Globus pallidus (tissue), 1 donor: ENCODE data around the gene CD248.

Source experiments
- DNase-seq: peaks from one replicate; pipeline ENCODE4 v3.0.0-alpha.2; 2015; ENCODE audit warnings: low spot score

CD248 gene

GRCh38 chr11:66341502-66342126, 24.8 kb upstream of the CD248 start:
- no peak for DNase-seq

DNA sequence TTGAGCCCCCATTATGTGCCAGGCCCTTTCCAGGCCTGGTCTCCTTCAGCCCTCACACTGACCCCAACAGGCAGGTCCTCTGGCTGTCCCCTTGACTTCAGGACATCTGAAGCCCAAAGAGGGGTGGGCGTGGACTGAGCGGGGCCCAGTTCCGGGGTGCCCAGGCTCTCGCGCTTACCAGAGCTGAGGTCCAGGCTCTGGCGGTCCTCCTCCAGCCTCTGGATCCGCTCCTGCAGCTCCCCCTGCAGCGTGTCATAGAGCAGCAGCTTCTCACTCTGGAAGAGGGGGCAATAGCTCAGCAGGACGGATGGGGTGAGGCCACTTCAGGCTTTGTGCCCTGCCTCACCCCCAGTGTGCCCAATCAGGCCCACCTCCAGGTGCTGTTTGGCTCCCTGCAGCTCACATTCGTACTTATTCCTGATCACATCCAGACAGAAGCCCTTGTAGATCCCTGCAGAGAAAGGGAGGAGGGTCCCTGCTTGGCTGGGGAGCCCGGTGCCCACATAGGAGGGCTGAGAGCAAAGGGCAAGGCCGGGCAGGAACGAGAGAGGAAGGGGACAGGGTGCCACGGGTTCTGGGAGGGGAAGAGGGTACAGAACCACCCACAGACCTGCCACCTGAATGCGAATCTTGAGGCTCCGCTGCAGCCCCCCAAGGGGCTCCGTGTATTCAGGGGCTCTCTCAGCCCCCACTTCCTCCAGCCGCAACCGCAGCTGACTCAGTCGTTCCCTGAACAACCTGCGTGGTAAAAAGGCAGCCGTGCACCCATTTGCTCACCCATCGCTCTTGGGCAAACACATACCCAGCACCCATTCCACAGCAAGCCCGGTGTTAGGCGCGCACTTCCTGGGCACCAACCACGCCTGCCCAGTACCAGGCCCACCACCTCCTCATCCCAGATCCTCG, 24.0 kb upstream of the CD248 start:
- DNase-seq: no peak

DNA sequence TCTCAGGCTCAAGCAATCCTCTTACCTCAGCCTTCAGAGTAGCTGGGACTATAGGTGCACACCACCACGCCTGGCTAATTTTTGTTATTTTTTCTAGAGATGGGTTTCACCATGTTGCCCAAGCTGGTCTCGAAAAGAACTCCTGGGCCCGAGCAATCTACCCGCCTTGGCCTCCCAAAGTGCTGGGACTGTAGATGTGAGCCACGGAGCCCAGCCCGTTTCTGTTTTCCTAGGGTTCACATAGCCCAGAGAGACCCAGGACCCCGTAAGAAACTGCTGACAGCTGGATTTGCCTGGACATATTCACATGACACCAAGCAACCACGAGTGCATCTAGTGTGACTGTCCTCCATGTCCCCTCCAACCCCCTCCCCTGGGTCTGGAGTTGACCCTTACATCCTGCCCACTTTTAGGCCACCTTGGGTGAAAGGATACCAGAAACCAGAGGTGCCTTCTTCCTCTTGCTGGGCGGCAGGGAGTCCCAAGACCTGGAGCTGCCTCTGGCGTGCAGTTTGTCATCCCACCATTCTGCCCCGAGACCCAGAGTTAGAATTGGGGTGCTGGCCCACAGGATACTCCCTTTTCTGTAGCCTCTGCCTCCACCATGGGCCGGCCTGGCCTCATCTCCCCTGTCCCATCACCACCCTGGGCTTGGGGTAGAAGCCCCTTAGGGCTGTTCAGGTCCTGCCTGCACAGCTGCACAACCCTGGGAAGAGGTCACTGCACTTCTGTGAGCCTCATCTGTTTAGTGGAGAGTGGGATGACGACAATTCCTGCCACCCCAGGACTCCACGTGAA, 23.0 kb upstream of the CD248 start:
- DNase-seq: no peak

GRCh38 chr11:66339162-66339675, 22.4 kb upstream of the CD248 start:
- DNase-seq: no peak

DNA sequence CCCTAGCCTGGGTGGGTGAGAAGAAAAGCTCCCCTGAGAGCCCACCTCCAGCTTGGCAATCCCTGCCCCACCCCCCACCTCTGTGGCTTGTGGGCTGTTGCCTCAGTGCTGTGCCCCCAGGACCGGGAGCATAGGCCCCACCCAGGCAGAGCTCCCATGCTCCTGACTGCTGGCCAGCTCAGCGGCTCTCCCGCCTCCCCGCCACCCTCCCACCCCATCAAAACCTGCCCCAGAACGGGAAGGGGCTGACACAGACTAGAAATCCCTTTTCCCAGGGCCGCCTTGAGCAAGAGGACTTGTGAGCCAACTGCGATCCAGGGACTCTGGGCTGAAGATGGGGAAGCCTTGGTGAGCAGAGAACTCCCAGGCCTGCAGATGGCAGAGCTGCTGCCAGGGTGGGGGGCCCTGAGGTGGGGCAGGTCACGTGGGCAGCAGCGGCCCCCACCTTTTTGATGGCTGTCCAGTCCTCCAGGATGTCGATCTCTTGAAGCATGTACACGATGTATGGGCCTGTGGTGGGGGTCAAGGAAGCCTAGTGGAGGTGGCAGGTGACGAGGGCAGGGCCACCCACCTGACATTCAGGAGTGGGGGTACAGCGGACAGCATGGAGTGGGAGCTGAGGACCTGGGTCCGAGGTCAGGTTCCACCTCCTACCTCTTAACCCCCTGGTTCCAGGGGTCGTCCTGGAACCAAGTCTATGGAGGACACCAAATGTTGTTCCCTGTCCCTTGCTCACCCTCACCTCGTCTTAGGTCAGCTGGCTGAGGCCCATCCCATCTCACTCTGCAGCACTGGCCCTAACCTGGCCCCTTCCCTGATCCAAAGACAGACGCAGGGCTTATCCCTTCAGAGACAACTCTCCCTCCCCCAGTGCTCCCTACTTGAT, 21.7 kb upstream of the CD248 start:
- no peak for DNase-seq

DNA sequence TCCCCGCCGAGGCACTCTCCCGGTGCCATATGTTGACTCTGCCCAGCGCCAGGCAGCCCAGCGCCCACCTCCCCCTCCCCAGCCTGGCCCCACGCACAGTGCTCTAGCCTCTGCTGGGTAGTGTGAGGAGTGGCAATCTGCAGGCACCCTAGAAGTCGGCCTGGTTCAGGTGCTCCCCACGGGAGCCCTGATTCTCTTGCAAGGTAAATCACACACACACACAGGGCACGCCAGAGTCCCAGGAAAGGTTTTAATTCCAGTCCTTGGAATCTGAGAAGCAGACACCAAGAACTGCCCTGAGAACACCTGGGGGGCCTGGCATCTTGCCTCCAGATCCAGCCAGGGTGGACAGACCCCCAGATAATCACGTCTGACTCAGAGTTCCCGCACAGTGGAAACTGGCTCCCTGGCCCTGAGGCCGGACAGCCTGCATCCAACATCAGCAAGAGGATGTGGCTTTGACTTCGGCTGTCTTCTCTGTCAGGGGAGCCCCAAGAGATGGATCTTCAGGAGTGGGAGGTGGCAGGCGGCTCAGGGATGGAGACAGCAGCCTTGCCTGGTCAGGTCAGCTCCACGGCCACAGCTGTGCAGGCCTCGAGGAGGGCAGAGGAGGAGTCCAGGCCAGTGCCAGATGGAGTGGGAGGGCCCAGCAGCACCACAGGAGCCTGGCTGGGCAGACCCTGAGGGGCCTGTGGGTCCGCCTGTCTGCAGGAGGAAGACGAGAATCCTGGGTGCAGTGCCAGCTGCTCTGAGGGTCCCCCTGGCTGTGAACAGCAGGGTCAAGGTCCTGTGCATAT, 20.5 kb upstream of the CD248 start:
- no peak for DNase-seq

DNA sequence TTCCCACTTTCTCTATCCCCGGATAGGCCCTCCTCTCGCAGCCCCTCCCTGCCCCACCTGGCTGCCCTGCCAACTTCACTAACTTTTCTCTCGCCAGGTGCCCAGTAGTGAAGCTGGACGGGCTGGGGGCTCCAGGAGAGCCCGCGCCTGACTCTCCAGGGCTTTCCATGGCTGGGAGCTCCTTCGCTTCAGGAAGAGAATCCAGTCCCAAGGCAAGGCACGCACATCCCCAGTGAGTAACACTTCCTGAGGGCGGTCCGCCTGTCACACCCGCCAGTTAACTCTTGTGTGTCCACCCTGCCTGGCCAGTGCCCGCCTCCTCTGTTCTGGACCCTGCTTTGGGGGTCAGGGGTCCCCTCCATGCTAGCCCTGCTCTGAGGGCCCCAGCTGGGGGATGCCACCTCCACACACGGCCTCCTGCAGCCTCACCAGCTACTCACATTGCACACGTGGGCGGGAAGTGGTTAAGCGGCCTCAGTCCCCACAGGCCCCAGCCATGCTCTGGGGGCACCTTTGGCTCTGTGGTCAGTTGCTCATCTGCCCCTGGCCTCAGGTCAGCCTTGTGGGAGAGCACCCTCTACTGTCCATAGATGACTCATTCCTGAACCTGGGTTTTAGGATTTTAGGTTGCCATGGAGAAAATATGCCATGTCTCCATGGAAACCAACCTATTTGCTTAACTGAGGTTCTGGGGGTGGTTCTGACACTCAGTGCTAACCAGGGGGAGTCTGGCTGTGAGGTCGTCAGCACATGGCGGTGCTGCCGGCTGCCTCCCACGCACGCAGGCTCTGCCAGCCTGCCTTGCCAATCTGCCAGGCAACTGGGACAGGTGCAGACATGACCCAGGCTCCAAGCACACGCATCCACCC, 19.6 kb upstream of the CD248 start, which contains the start of gene RIN1:
TSS of gene RIN1 (minus strand) at position 201 of the 869 bp plus-strand sequence. CDS start at position 169, 32 bp downstream.
- DNase-seq: peak; percentile 27

DNA sequence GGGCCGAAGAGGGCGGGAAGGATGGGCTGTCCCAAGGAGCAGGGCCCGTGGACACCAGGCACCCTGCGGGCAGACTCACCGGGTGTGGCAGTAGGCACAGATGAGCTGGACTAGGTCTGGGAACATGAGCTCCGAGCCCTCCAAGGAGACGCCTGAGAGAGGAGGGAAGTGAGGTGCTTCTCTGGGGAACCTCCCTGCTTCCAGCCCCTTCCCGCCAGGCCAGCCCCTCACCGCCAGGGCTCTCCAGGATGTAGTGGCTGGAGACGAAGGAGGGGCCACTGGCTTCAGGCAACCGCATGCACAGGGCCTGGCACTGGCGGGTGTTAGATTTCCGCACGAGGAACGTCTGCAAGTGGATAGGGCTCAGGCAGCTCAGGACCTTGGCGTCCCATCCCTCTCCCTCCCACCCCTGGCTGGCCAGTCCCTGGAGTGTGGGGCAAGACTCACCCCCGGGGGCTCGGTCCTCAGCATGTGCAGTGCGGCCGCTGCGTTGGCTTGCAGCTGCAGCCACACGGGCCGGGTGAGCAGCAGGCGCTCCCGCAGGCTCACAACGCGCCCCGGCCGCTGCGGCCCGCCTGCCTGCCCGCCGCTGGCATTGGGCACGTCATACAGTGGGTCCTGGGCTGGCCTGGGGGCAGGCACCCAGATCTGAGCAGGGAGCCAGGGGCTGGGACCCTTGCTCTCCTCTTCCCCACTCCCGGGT, 18.8 kb upstream of the CD248 start:
- DNase-seq: no peak

DNA sequence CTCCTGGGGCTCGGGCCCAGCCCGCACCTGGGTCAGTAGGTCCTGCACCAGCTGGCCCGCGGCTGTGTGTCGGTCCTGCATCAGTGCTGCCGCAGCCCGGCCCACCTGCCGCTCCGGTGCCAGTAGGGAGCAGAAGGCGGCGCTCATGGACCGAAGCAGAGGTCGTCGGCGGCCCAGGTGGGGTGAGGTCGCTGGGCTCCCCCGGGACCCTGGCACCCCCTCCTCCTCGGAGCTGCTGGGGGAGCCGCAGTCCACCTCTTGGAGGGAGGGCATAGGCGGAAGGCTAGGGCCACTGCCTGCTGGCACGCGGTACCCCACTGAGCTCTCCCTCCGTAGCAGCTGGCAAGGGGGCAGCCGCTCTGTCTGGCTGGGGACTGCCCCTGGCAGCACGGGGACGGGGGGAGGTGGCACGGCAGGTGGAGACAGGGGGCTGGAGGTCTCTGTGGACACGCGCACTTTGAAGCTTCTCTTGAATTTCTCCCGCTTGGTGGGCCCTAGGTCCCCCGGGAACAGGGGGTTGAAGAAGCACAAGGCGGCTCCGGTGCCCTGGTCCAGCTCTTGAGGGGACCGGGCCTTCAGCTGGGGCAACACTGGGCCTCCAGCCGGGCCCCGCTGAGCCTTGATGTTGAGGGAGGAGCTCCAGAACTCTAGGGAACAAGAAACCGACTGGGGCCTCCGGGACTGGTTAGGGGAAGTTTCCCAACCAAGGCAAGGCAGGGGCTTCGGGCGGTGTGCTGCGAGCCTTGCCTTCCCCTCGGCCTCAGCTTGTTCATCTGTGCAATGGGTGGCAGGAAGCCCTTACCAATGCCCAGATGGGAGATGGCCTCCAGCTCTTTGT, 18.0 kb upstream of the CD248 start:
- no peak for DNase-seq

DNA sequence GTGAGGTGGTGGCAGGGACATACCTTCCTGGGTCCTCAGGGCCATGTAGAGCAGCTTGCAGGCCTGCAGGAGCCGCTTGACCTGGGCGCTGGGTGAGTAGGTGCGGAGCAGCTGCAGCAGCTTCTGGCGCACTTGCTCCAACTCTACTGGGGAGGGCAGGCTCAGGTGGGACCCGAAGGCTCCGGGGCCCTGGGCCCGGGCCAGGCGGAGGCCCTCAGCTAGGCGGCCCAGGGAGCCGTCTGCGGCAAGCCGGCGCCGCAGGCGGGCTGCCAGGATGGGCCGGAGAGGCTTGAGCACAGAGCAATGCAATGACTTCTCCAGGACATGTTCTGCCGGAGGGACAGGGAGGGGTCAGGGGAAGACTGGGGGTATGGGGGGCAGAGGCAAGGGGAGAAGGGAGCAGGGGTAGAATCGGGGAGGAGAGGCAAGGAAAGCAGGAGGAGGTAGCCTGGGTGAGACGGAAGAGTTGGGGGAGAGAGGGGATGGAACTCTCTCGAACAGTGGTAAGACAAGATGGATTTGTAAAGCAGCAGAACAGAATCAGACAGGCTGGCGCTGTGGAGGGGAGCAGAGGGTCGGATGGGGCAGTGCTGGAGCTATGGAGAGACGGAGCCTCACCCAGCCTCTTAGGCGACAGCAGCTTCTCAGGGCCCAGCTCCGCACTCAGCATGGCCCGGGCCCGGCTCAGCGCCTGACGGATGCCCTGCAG, 17.2 kb upstream of the CD248 start:
- DNase-seq: no peak

GRCh38 chr11:66333220-66333877, 16.5 kb upstream of the CD248 start:
- DNase-seq: no peak

DNA sequence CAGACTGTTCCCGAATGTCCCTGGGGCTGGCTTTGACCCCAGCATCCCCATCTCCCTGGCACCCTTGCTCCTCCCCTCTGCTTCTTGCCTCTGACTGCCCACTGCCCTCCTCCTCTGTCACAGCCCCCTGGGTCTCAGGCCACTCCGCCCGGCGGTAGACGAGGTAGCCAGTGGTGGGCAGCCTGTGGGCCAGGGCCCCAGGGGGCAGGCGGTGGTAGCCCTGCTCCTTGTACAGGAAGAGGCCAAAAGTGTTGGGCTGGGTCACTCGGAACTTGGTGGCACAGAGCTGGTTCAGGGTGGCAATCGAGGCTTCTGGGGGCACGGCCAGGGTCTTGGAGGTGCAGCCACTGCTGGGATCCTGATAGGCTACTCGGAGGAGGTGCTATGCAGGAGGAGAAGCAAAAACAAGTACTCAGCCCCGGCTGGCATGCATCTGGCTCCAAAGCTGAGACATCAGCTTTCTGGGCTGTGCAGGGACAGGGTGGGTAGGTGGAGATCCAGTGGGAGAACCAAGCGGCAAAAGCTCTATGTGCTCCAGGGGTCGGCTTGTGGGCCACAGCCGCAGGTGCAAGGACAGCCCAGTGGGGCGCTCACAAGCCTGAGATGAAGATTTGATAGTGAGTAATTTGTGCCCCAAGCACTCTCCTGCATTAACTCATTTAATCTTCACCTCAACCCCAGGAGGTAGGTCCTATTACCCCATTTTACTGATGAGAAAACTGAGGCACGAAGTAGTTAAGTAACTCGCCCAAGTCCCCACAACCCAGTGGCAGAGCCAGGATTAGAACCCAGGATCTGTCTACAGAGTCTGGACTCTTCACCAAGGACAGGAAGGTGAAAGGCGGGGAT, 15.8 kb upstream of the CD248 start:
- DNase-seq: no peak

DNA sequence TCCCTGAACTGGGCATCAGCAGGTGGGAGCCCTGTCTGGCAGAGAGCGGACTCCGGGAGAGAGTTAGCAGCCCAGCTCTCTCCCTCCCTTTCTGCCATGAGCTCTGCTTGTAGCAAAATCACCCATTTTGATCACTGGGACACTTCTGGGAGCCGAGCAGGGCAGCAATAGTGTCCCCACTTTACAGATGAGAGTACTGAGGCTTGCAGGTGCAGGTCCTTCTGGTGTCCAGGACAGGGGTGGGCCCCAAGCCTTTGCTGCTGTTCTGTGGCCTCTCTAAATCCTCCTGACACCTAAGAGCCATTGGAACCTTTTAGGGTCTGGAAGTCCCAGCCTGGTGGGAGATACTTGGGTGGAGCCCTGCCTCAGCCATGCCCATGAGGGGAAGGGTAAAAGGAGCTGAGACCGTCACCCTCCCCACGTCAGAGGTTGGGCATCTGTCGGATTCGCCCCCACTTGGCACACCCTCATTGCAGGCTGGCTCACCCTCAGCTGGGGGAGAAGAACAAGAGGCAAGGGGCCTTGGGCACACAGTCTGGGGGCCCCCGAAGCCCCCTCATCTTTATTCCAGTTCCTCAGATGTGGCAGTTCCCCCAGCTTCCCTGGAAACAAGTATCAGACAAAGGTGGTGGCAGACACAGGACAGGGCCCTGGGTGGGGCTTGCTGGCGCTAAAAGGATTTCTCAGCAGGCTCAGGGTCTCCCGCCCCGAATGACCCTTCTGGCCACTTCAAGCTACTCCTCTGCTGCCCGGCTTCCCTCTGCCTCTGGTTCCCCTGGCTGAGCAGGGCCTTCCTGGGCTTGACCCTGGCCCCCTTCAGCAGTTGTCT, 14.9 kb upstream of the CD248 start:
- no peak for DNase-seq

DNA sequence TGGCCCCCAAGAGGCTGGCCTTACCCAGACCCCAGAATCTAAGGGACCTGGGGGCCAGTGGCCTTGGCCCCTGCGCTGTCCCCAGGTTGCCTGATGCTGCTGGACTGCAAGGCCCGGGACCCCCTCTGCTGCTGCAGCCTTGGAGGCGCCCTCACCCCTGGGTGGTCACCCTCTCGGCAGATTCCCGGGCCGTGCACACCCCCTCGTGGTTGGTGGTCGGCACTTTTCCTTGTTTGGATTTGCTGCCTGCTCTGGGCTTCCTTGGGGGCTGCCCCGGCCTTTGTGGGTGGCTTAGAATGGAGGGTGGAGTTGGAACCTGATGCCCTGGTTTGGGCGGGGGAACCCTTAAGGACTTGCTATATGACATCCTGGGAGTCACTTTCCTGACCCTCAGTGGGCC, 14.1 kb upstream of the CD248 start:
- DNase-seq: no peak

DNA sequence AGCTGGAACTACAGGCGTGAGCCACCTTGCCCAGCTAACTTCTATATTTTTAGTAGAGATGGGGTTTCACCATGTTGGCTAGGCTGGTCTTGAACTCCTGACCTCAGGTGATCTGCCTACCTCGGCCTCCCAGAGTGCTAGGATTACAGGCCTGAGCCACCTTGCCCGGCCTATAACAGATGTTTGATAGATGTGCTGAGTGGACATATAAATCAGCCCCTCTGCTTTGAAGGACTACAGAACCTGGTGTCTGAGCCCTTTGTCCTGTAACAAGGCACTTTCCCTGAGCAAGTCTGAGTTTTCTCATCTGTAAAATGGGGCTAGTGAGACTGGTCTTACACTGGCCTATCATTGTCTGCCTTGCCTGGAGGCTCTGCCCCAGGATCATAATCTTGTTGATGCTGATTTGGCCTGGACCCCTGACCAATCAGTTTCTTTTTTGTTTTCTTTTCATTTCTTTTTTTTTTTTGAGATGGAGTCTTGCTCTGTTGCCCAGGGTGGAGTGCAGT, 12.4 kb upstream of the CD248 start:
- no peak for DNase-seq
